Airway epithelial cell (primary cell): Measurements from ENCODE around the gene NUP37. TPM values are rescaled to one million over a fixed set of nuclear protein-coding genes. Genes with fewer than 3 reads are reported as not detected.

ENCODE experiments used
- total RNA-seq: library from RNA; depleted of rRNA; stranded (reverse); fragments of >200 nt; gene quantifications from 2 replicates; pipeline ENCODE4 v1.2.3, GENCODE V29; 2015

The NUP37 gene
- 39.7 and 49.9 TPM in 2 replicates for total RNA-seq

GRCh38 chr12:102119674-102120563 lies at the start of gene NUP37, which contains the start of gene PARPBP:
NUP37 (minus strand) TSS chr12:102120114; CDS start chr12:102118518, 1,596 bp downstream.
PARPBP (plus strand) TSS chr12:102120183; CDS start chr12:102123889, 3,706 bp downstream.

GRCh38 chr12:102061560-102062418 lies 58.1 kb downstream of the NUP37 start, which contains the start of gene WASHC3:
WASHC3 (minus strand) TSS chr12:102061991; CDS start chr12:102061962, 29 bp downstream.

Other genes with a start within 250 kb of the NUP37 start
- gene DRAM1, start 242.5 kb downstream of the NUP37 start, total RNA-seq: 3.0 and 7.5 TPM in 2 replicates
- 31.6 and 57.7 TPM in 2 replicates for gene WASHC3, start 58.1 kb downstream of the NUP37 start, total RNA-seq
- gene PARPBP, start 69 bp upstream of the NUP37 start, total RNA-seq: 5.8 and 10.5 TPM in 2 replicates
- gene PMCH, start 77.7 kb upstream of the NUP37 start, total RNA-seq: not detected in 2 replicates